NCI-H748 (cell line): ENCODE data around the gene CRYBB1.

Source experiments
- DNase-seq: peaks from one replicate; lab custom pipeline; 2025; ENCODE audit not compliant: unreplicated experiment; lab: John Stamatoyannopoulos, UW

The CRYBB1 gene

GRCh38 chr22:26581633-26582168, 36.1 kb downstream of the CRYBB1 start:
- no peak for DNase-seq

- no peak for DNase-seq
Measured at GRCh38 chr22:26581026-26581425, 36.8 kb downstream of the CRYBB1 start.

- no peak for DNase-seq
Measured at GRCh38 chr22:26580240-26580962, 37.4 kb downstream of the CRYBB1 start.

- DNase-seq: no peak
Measured at GRCh38 chr22:26579331-26579886, 38.4 kb downstream of the CRYBB1 start.

GRCh38 chr22:26577081-26577480, 40.7 kb downstream of the CRYBB1 start:
- no peak for DNase-seq

GRCh38 chr22:26576026-26576680, 41.7 kb downstream of the CRYBB1 start:
- no peak for DNase-seq

- no peak for DNase-seq
Measured at GRCh38 chr22:26574001-26574723, 43.7 kb downstream of the CRYBB1 start.

GRCh38 chr22:26573026-26573662, 44.7 kb downstream of the CRYBB1 start:
- DNase-seq: no peak

GRCh38 chr22:26570864-26571525, 46.8 kb downstream of the CRYBB1 start:
- no peak for DNase-seq

- no peak for DNase-seq
Measured at GRCh38 chr22:26570115-26570514, 47.7 kb downstream of the CRYBB1 start.

GRCh38 chr22:26568207-26568706, 49.6 kb downstream of the CRYBB1 start:
- peak; percentile 76 for DNase-seq

- no peak for DNase-seq
Measured at GRCh38 chr22:26567610-26568009, 50.2 kb downstream of the CRYBB1 start.

- DNase-seq: no peak
Measured at GRCh38 chr22:26566994-26567393, 50.8 kb downstream of the CRYBB1 start.

GRCh38 chr22:26565889-26566288, 51.9 kb downstream of the CRYBB1 start:
- DNase-seq: no peak

- DNase-seq: no peak
Measured at GRCh38 chr22:26565181-26565580, 52.6 kb downstream of the CRYBB1 start.

GRCh38 chr22:26564672-26565071, 53.2 kb downstream of the CRYBB1 start:
- DNase-seq: no peak

GRCh38 chr22:26564181-26564580, 53.6 kb downstream of the CRYBB1 start:
- no peak for DNase-seq

- no peak for DNase-seq
Measured at GRCh38 chr22:26563022-26563421, 54.8 kb downstream of the CRYBB1 start.

GRCh38 chr22:26561756-26562417, 55.9 kb downstream of the CRYBB1 start:
- no peak for DNase-seq
